ENCODE measurements around the gene TMEM178B. TPM values are rescaled to one million over a fixed set of nuclear protein-coding genes. Genes with fewer than 3 reads are reported as not detected.

TMEM178B gene
- total RNA-seq, 2 donors from 2014 or later: 1.7 to 4.1 TPM

GRCh38 chr7:141185369-141185967, 111.6 kb downstream of the TMEM178B start:
- no peak overlapping the region for H3K27ac Mint-ChIP-seq
- Histone ChIP-seq H3K36me3 (ENCODE audit: control insufficient read depth, insufficient read depth, low read length) (no peaks in the 10 kb centered on the region), H3K9ac (ENCODE audit: extremely low read depth, low read length, poor library complexity, severe bottlenecking) (no peak overlapping the region), H3K9me3 (ENCODE audit: control insufficient read depth, low read length) (no peaks in the 10 kb centered on the region), H3K4me3 (ENCODE audit: low read length) (no peak overlapping the region), H3K4me1 (ENCODE audit: control insufficient read depth, insufficient read depth, low read length) (no peaks in the 10 kb centered on the region), H3K27ac (ENCODE audit: low read depth, low read length) (no peak overlapping the region), H3K27me3 (ENCODE audit: control insufficient read depth, insufficient read depth, low read length, poor library complexity, severe bottlenecking) (no peaks in the 10 kb centered on the region)
- H3K9me3 Mint-ChIP-seq: no peaks in the 10 kb centered on the region
- 90 to 91% methylated on average over 7 to 14 of the region's 14 CpGs for WGBS, 2 experiments (ENCODE audit: insufficient coverage in 1 of 2, insufficient read length in 1 of 2)
- H3K36me3 Mint-ChIP-seq (ENCODE audit: low read depth): no peaks in the 10 kb centered on the region
- DNase-seq: no peak
- no peaks in the 10 kb centered on the region for H3K4me1 Mint-ChIP-seq
- no peak overlapping the region for H3K4me3 Mint-ChIP-seq
- no peaks in the 10 kb centered on the region for H3K27me3 Mint-ChIP-seq (ENCODE audit: insufficient read depth)
- TF ChIP-seq CTCF (conservative IDR thresholded peaks at IDR 0.05): no peak

GRCh38 chr7:141189231-141189630, 115.4 kb downstream of the TMEM178B start:
- WGBS, 2 experiments (ENCODE audit: insufficient coverage in 1 of 2, insufficient read length in 1 of 2): 94 to 100% methylated on average over 2 to 4 of the region's 4 CpGs
- no peaks in the 10 kb centered on the region for H3K36me3 ChIP-seq (ENCODE audit: control insufficient read depth, insufficient read depth, low read length)

GRCh38 chr7:141190495-141190894, 116.6 kb downstream of the TMEM178B start:
- Histone ChIP-seq H3K27me3 (ENCODE audit: control insufficient read depth, insufficient read depth, low read length, poor library complexity, severe bottlenecking) (no peaks in the 10 kb centered on the region), H3K4me3 (ENCODE audit: low read length) (no peak overlapping the region), H3K27ac (ENCODE audit: low read depth, low read length) (no peak overlapping the region), H3K36me3 (ENCODE audit: control insufficient read depth, insufficient read depth, low read length) (no peaks in the 10 kb centered on the region), H3K9me3 (ENCODE audit: control insufficient read depth, low read length) (no peaks in the 10 kb centered on the region), H3K4me1 (ENCODE audit: control insufficient read depth, insufficient read depth, low read length) (no peaks in the 10 kb centered on the region), H3K9ac (ENCODE audit: extremely low read depth, low read length, poor library complexity, severe bottlenecking) (no peak overlapping the region)
- Mint-ChIP-seq H3K36me3 (ENCODE audit: low read depth) (no peaks in the 10 kb centered on the region), H3K27me3 (ENCODE audit: insufficient read depth) (no peaks in the 10 kb centered on the region), H3K27ac (no peak overlapping the region), H3K4me3 (no peak overlapping the region), H3K4me1 (peaks cover 4% of the 10 kb centered on the region), H3K9me3 (no peaks in the 10 kb centered on the region)
- no peak for TF ChIP-seq CTCF (conservative IDR thresholded peaks at IDR 0.05)
- no peak for DNase-seq
- WGBS, 2 experiments (ENCODE audit: insufficient coverage in 1 of 2, insufficient read length in 1 of 2): 95% methylated on average over 2 to 4 of the region's 5 CpGs

More at GRCh38 chr7:141189231-141189630, 115.4 kb downstream of the TMEM178B start:
- H3K27me3 ChIP-seq (ENCODE audit: control insufficient read depth, insufficient read depth, low read length, poor library complexity, severe bottlenecking): no peaks in the 10 kb centered on the region
- no peak for DNase-seq
- H3K4me3 ChIP-seq (ENCODE audit: low read length): no peak overlapping the region
- H3K4me3 Mint-ChIP-seq: no peak overlapping the region
- no peaks in the 10 kb centered on the region for H3K4me1 ChIP-seq (ENCODE audit: control insufficient read depth, insufficient read depth, low read length)
- H3K27me3 Mint-ChIP-seq (ENCODE audit: insufficient read depth): no peaks in the 10 kb centered on the region
- no peak overlapping the region for H3K27ac Mint-ChIP-seq
- TF ChIP-seq CTCF (conservative IDR thresholded peaks at IDR 0.05): no peak
- no peaks in the 10 kb centered on the region for H3K36me3 Mint-ChIP-seq (ENCODE audit: low read depth)
- peaks cover 4% of the 10 kb centered on the region for H3K4me1 Mint-ChIP-seq
- H3K9ac ChIP-seq (ENCODE audit: extremely low read depth, low read length, poor library complexity, severe bottlenecking): no peak overlapping the region
- no peak overlapping the region for H3K27ac ChIP-seq (ENCODE audit: low read depth, low read length)
- no peaks in the 10 kb centered on the region for H3K9me3 Mint-ChIP-seq
- no peaks in the 10 kb centered on the region for H3K9me3 ChIP-seq (ENCODE audit: control insufficient read depth, low read length)
